Measurements from ENCODE around the gene LRRC28. TPM values are rescaled to one million over a fixed set of nuclear protein-coding genes. Genes with fewer than 3 reads are reported as not detected.

LRRC28 gene
- total RNA-seq, 1 experiment from 2014 or later, result 21.4 TPM

DNA sequence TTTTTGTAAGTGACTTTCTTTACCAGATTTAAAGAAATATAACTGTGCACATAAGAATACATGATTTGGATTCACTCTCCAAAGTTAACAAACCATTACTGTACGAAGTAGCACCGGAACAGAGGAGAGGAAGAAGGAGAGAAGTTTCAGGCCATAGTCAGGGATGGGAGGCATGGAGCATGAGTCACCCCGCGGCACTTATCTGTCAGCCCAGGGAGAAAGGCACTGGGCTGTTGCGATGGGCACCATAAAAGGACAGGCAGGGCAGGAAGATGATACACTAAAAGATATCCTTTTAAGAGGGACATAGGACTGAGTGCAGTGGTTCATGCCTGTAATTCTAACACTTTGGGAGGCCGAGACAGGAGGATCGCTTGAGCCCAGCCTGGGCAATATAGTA lies 38.9 kb upstream of the LRRC28 start:
- H3K36me3 ChIP-seq (ENCODE audit: control insufficient read depth in 1 of 2, insufficient read depth in 2 of 2, low read length in 2 of 2), result 0 out of 4 replicates have a peak, but pooled peaks cover 0 to under 1% of the 10 kb centered on the region in 2 experiments

More for the DNA sequence above, 38.9 kb upstream of the LRRC28 start:
- DNase-seq (ENCODE audit: low read depth, low spot score) (no peak), ATAC-seq (no peak)
- Histone ChIP-seq H3K9ac (ENCODE audit: low read length) (no peak overlapping the region), H3K4me1 (ENCODE audit: control insufficient read depth in 1 of 2, insufficient read depth in 2 of 2, low read length in 2 of 2) (no peaks in the 10 kb centered on the region), H3K4me2 (ENCODE audit: low read length) (no peak overlapping the region), H3K9me2 (ENCODE audit: insufficient read depth) (no peaks in the 10 kb centered on the region), H3K27ac (ENCODE audit: low read depth, low read length) (no peak overlapping the region), H3K27me3 (ENCODE audit: insufficient read depth, low read length) (no peaks in the 10 kb centered on the region), H3K9me3 (ENCODE audit: control insufficient read depth in 1 of 2, insufficient read depth in 1 of 2, low read depth in 1 of 2, low read length in 2 of 2) (no peaks in the 10 kb centered on the region), H3K4me3 (replicated peaks in 1 of 2; ENCODE audit: low read depth in 1 of 2, low read length in 2 of 2) (no peak overlapping the region), H3K79me2 (ENCODE audit: insufficient read depth, low read length) (no peaks in the 10 kb centered on the region), H2AFZ (ENCODE audit: low read depth, low read length, poor library complexity, severe bottlenecking) (no peak overlapping the region), H4K20me1 (ENCODE audit: insufficient read depth) (no peaks in the 10 kb centered on the region)
- no TSS peak for BruUV-seq (replicated peaks)
- ChIA-PET CTCF (interaction anchor here (1.4 kb wide), 1 partner anchor 118 kb away, joined by 3 read pairs; no protein-coding TSS in a partner anchor), POLR2A (no interaction called here), RAD21 (ENCODE audit: low non-redundant PET in 1 of 2, low total read pairs in 2 of 2, uncharacterized antibody in 2 of 2, unreplicated experiment in 2 of 2) (interaction anchor here in 1 of 2 experiments (0.7 kb wide), 1 partner anchor 113 kb away, joined by 3 read pairs; no protein-coding TSS in a partner anchor)
- intact Hi-C loops (cut with micrococcal nuclease), result loop anchor here (2.0 to 10.0 kb wide), 3 partner anchors 90 to 770 kb away; no protein-coding TSS in a partner anchor
- TF ChIP-seq ELF1 (IDR thresholded peaks at IDR 0.05; ENCODE audit: borderline replicate concordance, low read depth), result no peak
- no peak for TF ChIP-seq TCF7L2 (IDR thresholded peaks at IDR 0.05; ENCODE audit: borderline replicate concordance, extremely low read depth, insufficient read depth, insufficient read length)
- TF ChIP-seq EZH2phosphoT487 (IDR thresholded peaks at IDR 0.05; ENCODE audit: borderline replicate concordance), result no peak
- TF ChIP-seq, protein P1, sequence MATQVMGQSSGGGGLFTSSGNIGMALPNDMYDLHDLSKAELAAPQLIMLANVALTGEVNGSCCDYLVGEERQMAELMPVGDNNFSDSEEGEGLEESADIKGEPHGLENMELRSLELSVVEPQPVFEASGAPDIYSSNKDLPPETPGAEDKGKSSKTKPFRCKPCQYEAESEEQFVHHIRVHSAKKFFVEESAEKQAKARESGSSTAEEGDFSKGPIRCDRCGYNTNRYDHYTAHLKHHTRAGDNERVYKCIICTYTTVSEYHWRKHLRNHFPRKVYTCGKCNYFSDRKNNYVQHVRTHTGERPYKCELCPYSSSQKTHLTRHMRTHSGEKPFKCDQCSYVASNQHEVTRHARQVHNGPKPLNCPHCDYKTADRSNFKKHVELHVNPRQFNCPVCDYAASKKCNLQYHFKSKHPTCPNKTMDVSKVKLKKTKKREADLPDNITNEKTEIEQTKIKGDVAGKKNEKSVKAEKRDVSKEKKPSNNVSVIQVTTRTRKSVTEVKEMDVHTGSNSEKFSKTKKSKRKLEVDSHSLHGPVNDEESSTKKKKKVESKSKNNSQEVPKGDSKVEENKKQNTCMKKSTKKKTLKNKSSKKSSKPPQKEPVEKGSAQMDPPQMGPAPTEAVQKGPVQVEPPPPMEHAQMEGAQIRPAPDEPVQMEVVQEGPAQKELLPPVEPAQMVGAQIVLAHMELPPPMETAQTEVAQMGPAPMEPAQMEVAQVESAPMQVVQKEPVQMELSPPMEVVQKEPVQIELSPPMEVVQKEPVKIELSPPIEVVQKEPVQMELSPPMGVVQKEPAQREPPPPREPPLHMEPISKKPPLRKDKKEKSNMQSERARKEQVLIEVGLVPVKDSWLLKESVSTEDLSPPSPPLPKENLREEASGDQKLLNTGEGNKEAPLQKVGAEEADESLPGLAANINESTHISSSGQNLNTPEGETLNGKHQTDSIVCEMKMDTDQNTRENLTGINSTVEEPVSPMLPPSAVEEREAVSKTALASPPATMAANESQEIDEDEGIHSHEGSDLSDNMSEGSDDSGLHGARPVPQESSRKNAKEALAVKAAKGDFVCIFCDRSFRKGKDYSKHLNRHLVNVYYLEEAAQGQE (IDR thresholded peaks at IDR 0.05; ENCODE audit: low read depth), result no peak
- TF ChIP-seq, protein P2, sequence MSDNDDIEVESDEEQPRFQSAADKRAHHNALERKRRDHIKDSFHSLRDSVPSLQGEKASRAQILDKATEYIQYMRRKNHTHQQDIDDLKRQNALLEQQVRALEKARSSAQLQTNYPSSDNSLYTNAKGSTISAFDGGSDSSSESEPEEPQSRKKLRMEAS (IDR thresholded peaks at IDR 0.05), result no peak

All from HCT116 (cell line).